Neuronal stem cell (in vitro differentiated cells): ENCODE results near the gene AMN.

ENCODE experiments used
- DNase-seq: peaks from one replicate; pipeline ENCODE4 v3.0.0-alpha.2; 2013; ENCODE audit warnings: low spot score
- H2AFZ ChIP-seq: one replicate; pipeline ENCODE4 v1.6.1; 2013; ENCODE audit warnings: mild to moderate bottlenecking, low read length, inconsistent platforms
- H2AK5ac ChIP-seq: 2 replicates; pipeline ENCODE4 v1.6.1; 2013; ENCODE audit warnings: low read depth, mild to moderate bottlenecking, inconsistent platforms, low read length, moderate library complexity, mixed read lengths
- H2BK120ac ChIP-seq: 2 replicates; pipeline ENCODE4 v1.6.1; 2013; ENCODE audit warnings: low read depth, mild to moderate bottlenecking, inconsistent platforms, low read length, moderate library complexity, mixed read lengths
- H2BK12ac ChIP-seq: one replicate; pipeline ENCODE4 v1.6.1; 2013; ENCODE audit warnings: low read length, inconsistent platforms
- H2BK15ac ChIP-seq: 2 replicates; pipeline ENCODE4 v1.6.1; 2013; ENCODE audit warnings: mild to moderate bottlenecking, low read length, inconsistent platforms, mixed read lengths
- H2BK5ac ChIP-seq: one replicate; pipeline ENCODE4 v1.6.1; 2013; ENCODE audit warnings: inconsistent platforms, mild to moderate bottlenecking, low read length, moderate library complexity
- H3K14ac ChIP-seq: one replicate; pipeline ENCODE4 v1.6.1; 2013; ENCODE audit warnings: low read length, inconsistent platforms
- H3K18ac ChIP-seq: 2 replicates; pipeline ENCODE4 v1.6.1; 2013; ENCODE audit warnings: low read length, inconsistent platforms
- H3K23ac ChIP-seq: 2 replicates; pipeline ENCODE4 v1.6.1; 2013; ENCODE audit warnings: low read depth, mild to moderate bottlenecking, mixed read lengths, low read length, inconsistent platforms; ENCODE audit not compliant: poor library complexity
- H3K27ac ChIP-seq: replicated peaks from 3 replicates; pipeline ENCODE4 v1.5.1; 2013; ENCODE audit warnings: low read length, inconsistent platforms
- H3K27me3 ChIP-seq, 3 experiments: 2 replicates each; pipeline ENCODE4 v1.6.1; 2013; ENCODE audit warnings: low read length in 3 of 3, mild to moderate bottlenecking in 2 of 3, inconsistent platforms in 1 of 3, low read depth in 1 of 3, mixed read lengths in 1 of 3, moderate library complexity in 1 of 3; ENCODE audit not compliant: control insufficient read depth in 3 of 3, insufficient read depth in 3 of 3
- H3K36me3 ChIP-seq, 2 donors: replicated peaks in 1 of 2; 2 replicates each; pipeline ENCODE4 v1.6.1; 2013; ENCODE audit warnings: low read length in 2 of 2; ENCODE audit not compliant: control insufficient read depth in 2 of 2, insufficient read depth in 2 of 2
- H3K4ac ChIP-seq: 2 replicates; pipeline ENCODE4 v1.6.1; 2013; ENCODE audit warnings: inconsistent platforms, mild to moderate bottlenecking, low read length, moderate library complexity
- H3K4me1 ChIP-seq, 2 donors: 1 replicate in 1 of 2; 2 replicates in 1 of 2; pipeline ENCODE4 v1.6.1; 2013; ENCODE audit warnings: low read length in 2 of 2, low read depth in 1 of 2; ENCODE audit not compliant: control insufficient read depth in 2 of 2, insufficient read depth in 1 of 2
- H3K4me2 ChIP-seq: one replicate; pipeline ENCODE4 v1.6.1; 2013; ENCODE audit warnings: mild to moderate bottlenecking, low read length, inconsistent platforms; ENCODE audit not compliant: insufficient read depth, poor library complexity, severe bottlenecking
- H3K4me3 ChIP-seq, 2 donors: 2 replicates each; pipeline ENCODE4 v1.5.1; 2013; ENCODE audit warnings: low read length in 2 of 2, mild to moderate bottlenecking in 2 of 2, inconsistent platforms in 1 of 2, moderate library complexity in 1 of 2
- H3K79me1 ChIP-seq: one replicate; pipeline ENCODE4 v1.6.1; 2013; ENCODE audit warnings: low read depth, mild to moderate bottlenecking, inconsistent platforms, low read length, moderate library complexity
- H3K9ac ChIP-seq: one replicate; pipeline ENCODE4 v1.6.1; 2013; ENCODE audit warnings: mild to moderate bottlenecking, low read depth, low read length, inconsistent platforms; ENCODE audit not compliant: poor library complexity
- H3K9me3 ChIP-seq, 2 donors: replicated peaks in 1 of 2; 2 replicates each; pipeline versions ENCODE3 to v1.6.1; 2013; ENCODE audit warnings: low read length in 2 of 2, mild to moderate bottlenecking in 2 of 2, inconsistent platforms in 1 of 2, low read depth in 1 of 2, mixed read lengths in 1 of 2, moderate library complexity in 1 of 2; ENCODE audit not compliant: control insufficient read depth in 2 of 2, insufficient read depth in 1 of 2
- H4K8ac ChIP-seq: one replicate; pipeline ENCODE4 v1.6.1; 2013; ENCODE audit warnings: low read depth, mild to moderate bottlenecking, inconsistent platforms, low read length, moderate library complexity
- H4K91ac ChIP-seq: one replicate; pipeline ENCODE4 v1.6.1; 2013; ENCODE audit warnings: low read length, low read depth, mild to moderate bottlenecking, inconsistent platforms; ENCODE audit not compliant: poor library complexity
- WGBS, 2 donors: extraction: QIAGEN DNeasy Blood & Tissue Kit; methylation state at CpG; one replicate each; pipeline ENCODE4 v1.1.7; 2013; ENCODE audit warnings: missing lambda C conversion rate in 2 of 2, mixed read lengths in 1 of 2; ENCODE audit not compliant: insufficient read length in 2 of 2, insufficient replicate concordance in 1 of 2; ENCODE audit errors: extremely low coverage in 2 of 2; 5-methylcytosine and 5-hydroxymethylcytosine counted together

Gene AMN

DNA sequence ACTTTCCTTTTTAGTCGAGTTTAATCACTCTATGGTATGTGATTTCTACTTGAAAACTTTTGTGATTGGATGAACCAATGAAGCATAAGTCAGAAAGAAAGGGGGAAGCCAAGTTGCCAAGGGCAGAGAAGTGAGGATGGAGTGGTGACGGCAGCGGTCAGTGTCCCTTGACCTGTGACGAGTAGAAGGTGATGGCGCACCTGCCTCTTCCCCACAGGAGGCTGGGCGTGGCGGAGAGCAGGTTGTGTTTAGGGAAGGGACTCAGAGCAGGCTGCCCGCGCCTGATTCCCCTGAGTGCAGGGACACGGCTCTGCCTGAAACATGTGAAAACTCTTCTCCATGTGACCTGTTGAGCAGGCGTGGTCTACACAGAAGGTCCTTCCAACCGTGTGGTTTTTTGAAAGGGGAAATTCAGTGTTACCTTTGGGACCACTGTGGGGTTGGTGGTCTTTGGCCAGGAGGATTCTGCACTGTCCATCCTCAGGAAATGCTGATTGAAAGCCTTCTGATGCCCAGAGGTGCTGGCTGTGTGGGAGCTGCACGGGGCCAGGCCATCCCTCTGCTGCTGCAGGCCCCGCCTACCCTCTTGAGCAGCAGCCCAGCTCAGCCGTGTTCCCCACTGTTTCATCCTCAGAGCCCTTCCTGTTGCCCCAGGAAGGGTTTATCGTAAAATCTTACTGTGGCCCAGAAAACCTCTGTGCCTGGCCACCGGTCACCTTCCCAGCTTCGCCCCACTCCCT is 23.5 kb upstream of the AMN start:
- no peak overlapping the region for H2BK15ac ChIP-seq
- no peak overlapping the region for H2AFZ ChIP-seq
- no peak for DNase-seq
- no peak overlapping the region for H3K4me3 ChIP-seq
- H2BK120ac ChIP-seq, result no peak overlapping the region
- WGBS, 2 donors, result no CpG with 5 or more reads among the region's 18 CpGs
- no peak overlapping the region for H4K8ac ChIP-seq
- H2AK5ac ChIP-seq, result peak overlapping the region; percentile 73
- no peak overlapping the region for H3K4me2 ChIP-seq
- peaks cover under 1 to 49% of the 10 kb centered on the region in 2 donors for H3K36me3 ChIP-seq
- peaks cover 0 to 1% of the 10 kb centered on the region in 2 donors for H3K9me3 ChIP-seq
- no peak overlapping the region for H4K91ac ChIP-seq
- H2BK12ac ChIP-seq, result no peak overlapping the region
- H3K9ac ChIP-seq, result peak overlapping the region; percentile 50
- H3K23ac ChIP-seq, result peak overlapping the region; percentile 65
- no peak overlapping the region for H2BK5ac ChIP-seq
- no peaks in the 10 kb centered on the region for H3K4me1 ChIP-seq
- H3K27me3 ChIP-seq, result no peaks in the 10 kb centered on the region
- no peaks in the 10 kb centered on the region for H3K79me1 ChIP-seq
- H3K27ac ChIP-seq, result no peak overlapping the region
- H3K14ac ChIP-seq, result no peak overlapping the region
- H3K4ac ChIP-seq, result no peak overlapping the region
- H3K18ac ChIP-seq, result peak overlapping the region; percentile 54

DNA sequence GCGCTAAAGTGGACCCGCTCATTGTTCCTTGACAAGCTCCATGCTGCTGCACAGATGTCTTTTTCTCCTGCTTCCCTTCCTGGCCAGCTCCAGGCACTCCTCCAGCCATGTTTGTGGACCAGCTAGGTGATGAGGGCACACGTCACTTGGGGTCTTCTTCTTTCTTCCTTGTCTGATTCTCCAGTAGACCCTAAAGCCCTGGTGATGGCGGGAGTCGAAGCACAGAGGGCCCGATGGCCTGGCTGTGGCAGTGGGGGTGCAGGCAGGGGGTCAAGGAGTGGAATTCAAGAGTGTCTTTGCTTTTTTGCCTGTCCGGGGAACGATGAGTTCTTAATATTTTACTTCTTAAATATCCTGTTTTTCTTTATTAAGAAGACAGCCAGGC is 23.0 kb upstream of the AMN start:
- Histone ChIP-seq H3K27me3 (no peaks in the 10 kb centered on the region), H3K23ac (peak overlapping the region; percentile 47), H2AFZ (no peak overlapping the region), H3K36me3 (peaks cover 1 to 50% of the 10 kb centered on the region in 2 donors), H3K4me3 (no peak overlapping the region), H2BK12ac (no peak overlapping the region), H2AK5ac (no peak overlapping the region), H3K27ac (no peak overlapping the region), H3K9ac (no peak overlapping the region), H2BK5ac (no peak overlapping the region), H2BK15ac (no peak overlapping the region), H3K9me3 (peaks cover 0 to 1% of the 10 kb centered on the region in 2 donors), H3K4me2 (no peak overlapping the region), H4K91ac (no peak overlapping the region), H4K8ac (no peak overlapping the region), H3K18ac (peak overlapping the region; percentile 54), H2BK120ac (no peak overlapping the region), H3K14ac (no peak overlapping the region), H3K4me1 (no peaks in the 10 kb centered on the region), H3K4ac (no peak overlapping the region), H3K79me1 (no peaks in the 10 kb centered on the region)
- no CpG with 5 or more reads among the region's 8 CpGs for WGBS, 2 donors
- DNase-seq, result no peak

DNA sequence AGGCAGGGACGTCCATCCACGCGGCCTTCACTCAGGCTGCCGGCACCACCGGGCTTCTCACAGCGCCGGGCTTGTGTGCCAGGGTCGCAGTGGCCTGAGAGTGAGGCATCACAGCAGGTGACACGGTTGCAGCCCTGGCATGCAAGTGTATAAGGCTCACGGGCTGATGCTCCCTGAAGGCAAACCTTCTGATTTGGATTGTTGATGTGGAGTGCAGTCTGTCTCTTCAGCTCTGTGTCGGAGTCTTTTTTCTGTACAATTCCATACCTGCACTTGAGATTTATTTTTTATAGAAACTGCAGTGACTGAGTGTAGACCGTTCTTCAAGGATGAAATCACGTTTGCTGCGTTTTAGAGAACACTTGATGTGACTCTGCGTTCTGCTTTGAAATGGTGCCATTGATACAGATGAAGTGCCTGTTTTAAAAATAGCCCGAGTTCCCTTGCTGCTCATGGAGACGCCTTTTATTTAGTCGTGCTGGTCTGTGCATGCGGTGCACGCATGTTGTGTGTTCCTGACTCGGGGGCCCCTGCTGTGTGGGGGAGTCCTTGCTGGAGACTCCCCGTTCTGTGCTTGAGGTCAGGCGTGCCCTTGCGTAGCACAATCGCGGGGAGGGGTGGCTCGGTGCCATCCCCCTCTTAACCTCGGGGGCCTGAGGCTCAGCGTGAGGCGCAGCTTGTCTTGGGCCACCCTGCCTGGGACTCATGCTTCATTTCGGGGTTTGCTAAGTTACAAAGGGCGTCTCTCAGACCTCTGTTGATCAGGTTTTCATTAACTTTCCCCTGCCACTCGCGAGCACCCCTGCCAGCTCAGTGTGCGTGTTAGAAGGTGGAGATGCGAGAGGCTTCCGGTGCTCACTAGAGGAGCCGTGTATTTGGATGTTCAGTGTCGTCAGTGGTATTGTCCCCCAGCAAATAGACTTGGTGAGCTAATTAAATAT is 21.6 kb upstream of the AMN start:
- Histone ChIP-seq H2AFZ (no peak overlapping the region), H2BK5ac (no peak overlapping the region), H3K18ac (no peak overlapping the region), H2BK12ac (no peak overlapping the region), H3K9me3 (peaks cover 0 to 4% of the 10 kb centered on the region in 2 donors), H4K91ac (no peak overlapping the region), H3K9ac (no peak overlapping the region), H2BK15ac (no peak overlapping the region), H3K23ac (no peak overlapping the region), H3K14ac (no peak overlapping the region), H3K4ac (no peak overlapping the region), H3K79me1 (no peaks in the 10 kb centered on the region), H3K4me3 (no peak overlapping the region), H3K36me3 (peaks cover 8 to 51% of the 10 kb centered on the region in 2 donors), H2BK120ac (no peak overlapping the region), H3K27me3 (no peaks in the 10 kb centered on the region), H2AK5ac (no peak overlapping the region), H3K4me2 (no peak overlapping the region), H3K4me1 (no peaks in the 10 kb centered on the region), H3K27ac (no peak overlapping the region), H4K8ac (no peak overlapping the region)
- no peak for DNase-seq
- WGBS, 2 donors, result no CpG with 5 or more reads among the region's 39 CpGs

DNA sequence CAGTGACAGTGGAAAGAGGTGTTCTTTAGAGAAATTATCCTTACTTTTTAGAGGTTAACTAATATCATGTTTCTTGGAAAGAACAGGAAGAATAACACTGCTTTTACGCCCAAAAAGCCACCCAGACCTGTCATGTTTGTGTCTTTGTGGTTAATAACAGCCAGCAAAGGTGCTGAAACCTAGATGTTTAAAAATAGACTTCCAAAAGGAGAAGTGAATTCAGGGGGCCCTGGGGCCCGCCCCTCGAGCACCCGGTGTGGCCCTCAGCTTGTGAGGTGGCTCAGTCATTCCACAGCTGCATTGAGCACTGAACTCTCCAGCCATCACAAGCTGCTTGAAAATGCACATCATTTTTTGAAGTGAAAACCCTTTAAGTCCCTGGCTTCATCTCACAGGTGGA is 20.8 kb upstream of the AMN start:
- Histone ChIP-seq H3K4me2 (no peak overlapping the region), H4K91ac (no peak overlapping the region), H2BK15ac (no peak overlapping the region), H2AK5ac (no peak overlapping the region), H3K36me3 (peaks cover 9 to 55% of the 10 kb centered on the region in 2 donors), H3K27me3 (no peaks in the 10 kb centered on the region), H3K4ac (no peak overlapping the region), H2BK5ac (no peak overlapping the region), H2BK120ac (no peak overlapping the region), H3K23ac (no peak overlapping the region), H4K8ac (no peak overlapping the region), H2BK12ac (no peak overlapping the region), H3K9me3 (peaks cover 4 to 8% of the 10 kb centered on the region in 2 donors), H3K79me1 (no peaks in the 10 kb centered on the region), H3K4me3 (no peak overlapping the region), H3K27ac (no peak overlapping the region), H3K4me1 (no peaks in the 10 kb centered on the region), H3K14ac (no peak overlapping the region), H2AFZ (no peak overlapping the region), H3K9ac (no peak overlapping the region), H3K18ac (no peak overlapping the region)
- no CpG with 5 or more reads among the region's 4 CpGs for WGBS, 2 donors
- no peak for DNase-seq
